ENCODE data around the gene FGF9. TPM values are rescaled to one million over a fixed set of nuclear protein-coding genes. Genes with fewer than 3 reads are reported as not detected.
A peak's percentile ranks its signal among the peaks of the same experiment; 100 is the strongest.

FGF9 gene
- total RNA-seq, 3 donors from 2014 or later (not counting 1 experiment from before 2014, with no cell fraction given) = 0.28 to 1.2 (median 0.80) TPM

DNA sequence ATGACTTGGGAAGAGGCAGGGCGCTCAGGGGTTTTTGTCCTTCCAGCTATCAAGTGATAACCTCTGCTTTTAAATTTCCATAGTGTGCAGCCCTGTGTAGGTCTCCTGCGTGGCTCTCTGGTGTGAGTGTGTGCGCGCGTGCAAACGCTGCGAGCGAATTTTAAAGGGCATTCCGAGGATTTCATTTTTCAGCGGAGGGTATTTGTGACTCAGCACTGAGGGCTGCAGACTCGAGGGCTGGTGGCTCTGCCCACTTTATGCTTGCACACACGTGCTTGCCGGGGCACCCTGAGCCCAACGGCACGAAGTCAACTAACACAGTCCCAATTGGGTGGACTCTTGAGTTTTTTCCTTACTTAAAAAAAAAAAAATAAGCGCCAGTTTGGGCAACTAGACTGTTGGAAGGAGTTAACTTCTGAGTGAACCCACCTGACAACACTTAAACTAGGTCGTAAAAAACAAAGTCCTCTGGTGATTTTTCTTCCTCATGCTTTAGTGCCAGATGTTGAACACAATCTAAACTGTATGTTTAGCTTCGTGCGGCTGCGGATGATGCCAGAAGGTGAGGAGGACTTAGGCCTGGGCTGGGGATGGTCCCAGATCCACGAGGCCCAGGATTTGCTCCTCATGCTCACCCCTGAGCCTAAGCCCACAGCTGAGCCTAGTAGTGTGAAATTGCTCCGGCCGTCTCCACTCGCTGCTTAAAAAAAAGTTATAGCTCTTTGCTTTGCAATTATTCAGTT lies 2.1 kb downstream of the FGF9 start:
- H3K4me1 ChIP-seq (ENCODE audit: control insufficient read depth, insufficient read depth, low read length) = peaks cover 55% of the 10 kb centered on the region
- peaks cover 33% of the 10 kb centered on the region for H3K27me3 ChIP-seq (ENCODE audit: control insufficient read depth, insufficient read depth, low read length)
- no peak overlapping the region for H3K27ac ChIP-seq (ENCODE audit: low read length)
- TF ChIP-seq CTCF (IDR thresholded peaks at IDR 0.05) = no peak
- DNase-seq = peak in 1 of 2 donors; percentile 27
- no peaks in the 10 kb centered on the region for H3K36me3 ChIP-seq (ENCODE audit: control insufficient read depth, insufficient read depth, low read length)
- no peaks in the 10 kb centered on the region for H3K9me3 ChIP-seq (ENCODE audit: control insufficient read depth, insufficient read depth, low read length)
- intact Hi-C loops (cut with micrococcal nuclease) = loop anchor here (2.0 kb wide), 1 partner anchor 390 kb away; no protein-coding TSS in a partner anchor
- H3K27me3 Mint-ChIP-seq (ENCODE audit: low read depth in 2 of 2) = peaks cover 35 to 40% of the 10 kb centered on the region in 2 donors
- H3K4me1 Mint-ChIP-seq = peaks cover 49 to 58% of the 10 kb centered on the region in 2 donors
- no peaks in the 10 kb centered on the region for H3K9me3 Mint-ChIP-seq
- H3K4me3 Mint-ChIP-seq = peak overlapping the region; percentile 92
- H3K36me3 Mint-ChIP-seq = no peaks in the 10 kb centered on the region
- ATAC-seq = no peak
- H3K27ac Mint-ChIP-seq = peak overlapping the region in 1 of 2 donors; percentile 63
- H3K4me3 ChIP-seq (ENCODE audit: low read length) = peak overlapping the region; percentile 25
- 5% methylated on average over 24 of the region's 24 CpGs for WGBS (ENCODE audit: insufficient coverage)

DNA sequence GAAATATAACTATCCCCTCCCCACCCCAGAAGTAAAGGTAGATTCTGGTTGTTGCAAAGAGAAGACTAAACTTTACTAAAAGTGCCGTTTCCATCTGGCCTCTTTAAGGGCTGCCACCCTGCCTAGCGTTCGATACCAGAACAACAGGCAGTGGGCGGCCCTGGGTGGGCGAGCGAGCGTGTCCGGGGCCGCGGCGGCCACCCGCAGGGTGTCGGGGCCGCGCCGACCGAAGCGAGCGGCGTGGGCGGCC lies 2.6 kb downstream of the FGF9 start:
- WGBS (ENCODE audit: insufficient coverage) = 0% methylated on average over 21 of the region's 21 CpGs
- H3K27ac Mint-ChIP-seq = peak overlapping the region in 1 of 2 donors; percentile 63
- ATAC-seq = peak; percentile 16 to 28 (median 24)

DNA sequence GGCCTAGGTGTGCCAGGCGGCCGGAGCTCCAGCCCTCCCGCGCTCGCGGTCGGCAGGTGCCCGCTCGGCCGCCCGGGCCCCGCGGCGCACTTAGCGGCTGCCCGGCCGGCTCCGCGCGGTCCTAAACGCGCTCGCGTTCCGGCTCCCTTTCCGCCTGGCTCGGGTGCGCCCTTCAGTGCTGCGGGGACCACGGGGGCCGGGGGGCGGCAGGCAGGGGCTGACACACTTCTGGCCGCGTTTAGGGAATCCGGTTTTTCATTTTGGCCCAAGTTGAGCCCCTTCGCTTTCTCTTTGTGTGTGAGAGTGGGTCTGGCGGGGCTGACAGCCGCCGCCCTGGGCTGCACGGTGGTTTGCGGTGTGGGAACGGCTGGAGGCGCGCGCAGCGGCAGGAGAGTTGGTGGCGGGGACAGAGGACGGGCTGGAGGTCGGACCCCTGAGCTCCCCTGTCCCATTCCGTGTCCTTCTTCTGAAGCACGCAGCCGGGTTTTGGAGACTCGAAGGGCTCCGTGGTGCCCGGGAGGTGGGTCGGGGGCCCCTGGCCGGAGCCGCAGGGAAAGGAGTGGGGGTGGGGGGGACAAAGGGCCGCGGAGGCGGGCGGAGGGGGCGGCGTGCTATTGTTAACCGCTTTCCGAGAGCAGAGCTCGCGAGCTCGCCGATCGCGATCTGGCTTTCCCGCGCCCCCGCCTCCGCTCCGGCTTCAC lies 3.1 kb downstream of the FGF9 start:
- Histone ChIP-seq H3K27me3 (ENCODE audit: control insufficient read depth, insufficient read depth, low read length) (peaks cover 33% of the 10 kb centered on the region), H3K27ac (ENCODE audit: low read length) (no peak overlapping the region), H3K4me3 (ENCODE audit: low read length) (peak overlapping the region; percentile 61), H3K4me1 (ENCODE audit: control insufficient read depth, insufficient read depth, low read length) (peaks cover 50% of the 10 kb centered on the region), H3K9me3 (ENCODE audit: control insufficient read depth, insufficient read depth, low read length) (no peaks in the 10 kb centered on the region), H3K36me3 (ENCODE audit: control insufficient read depth, insufficient read depth, low read length) (no peaks in the 10 kb centered on the region)
- H3K27me3 Mint-ChIP-seq (ENCODE audit: low read depth in 2 of 2) = peaks cover 37 to 38% of the 10 kb centered on the region in 2 donors
- peaks cover 42 to 51% of the 10 kb centered on the region in 2 donors for H3K4me1 Mint-ChIP-seq
- no peaks in the 10 kb centered on the region for H3K36me3 Mint-ChIP-seq
- intact Hi-C loops (cut with micrococcal nuclease) = loop anchor here (2.0 kb wide), 1 partner anchor 389 kb away; no protein-coding TSS in a partner anchor
- peak overlapping the region in 1 of 2 donors; percentile 63 for H3K27ac Mint-ChIP-seq
- peak; percentile 24 to 35 (median 30) for ATAC-seq
- TF ChIP-seq CTCF (IDR thresholded peaks at IDR 0.05) = no peak
- H3K9me3 Mint-ChIP-seq = no peaks in the 10 kb centered on the region
- DNase-seq = peak; percentile 59 to 68
- H3K4me3 Mint-ChIP-seq = peak overlapping the region; percentile 92
- under 1% methylated on average over 77 of the region's 77 CpGs for WGBS (ENCODE audit: insufficient coverage)

More for the DNA sequence above, 2.6 kb downstream of the FGF9 start:
- peaks cover 47 to 56% of the 10 kb centered on the region in 2 donors for H3K4me1 Mint-ChIP-seq
- peaks cover 37 to 41% of the 10 kb centered on the region in 2 donors for H3K27me3 Mint-ChIP-seq (ENCODE audit: low read depth in 2 of 2)
- Histone ChIP-seq H3K4me1 (ENCODE audit: control insufficient read depth, insufficient read depth, low read length) (peaks cover 55% of the 10 kb centered on the region), H3K27ac (ENCODE audit: low read length) (no peak overlapping the region), H3K9me3 (ENCODE audit: control insufficient read depth, insufficient read depth, low read length) (no peaks in the 10 kb centered on the region), H3K27me3 (ENCODE audit: control insufficient read depth, insufficient read depth, low read length) (peaks cover 33% of the 10 kb centered on the region), H3K4me3 (ENCODE audit: low read length) (peak overlapping the region; percentile 25), H3K36me3 (ENCODE audit: control insufficient read depth, insufficient read depth, low read length) (no peaks in the 10 kb centered on the region)
- no peaks in the 10 kb centered on the region for H3K36me3 Mint-ChIP-seq
- peak overlapping the region; percentile 92 for H3K4me3 Mint-ChIP-seq
- H3K9me3 Mint-ChIP-seq = no peaks in the 10 kb centered on the region
- intact Hi-C loops (cut with micrococcal nuclease) = loop anchor here (2.0 kb wide), 1 partner anchor 389 kb away; no protein-coding TSS in a partner anchor
- peak in 1 of 2 donors; percentile 67 for DNase-seq
- no peak for TF ChIP-seq CTCF (IDR thresholded peaks at IDR 0.05)
